Upper lobe of left lung (tissue), 6 donors: Measurements from ENCODE around the gene OR8B8. TPM values are rescaled to one million over a fixed set of nuclear protein-coding genes. Genes with fewer than 3 reads are reported as not detected.
A peak's percentile ranks its signal among the peaks of the same experiment; 100 is the strongest.
"Not testable (repeated sequence)": the region's sequence is repeated elsewhere in the genome, so short reads cannot be mapped to it uniquely, and the experiment has no call there.

Experiments used
- ATAC-seq, 2 donors: fragments of 200-7000 bp; cut with Tn5 transposase; one replicate each; pipeline ENCODE4 v1.9.1; 2022; ENCODE audit warnings: mild to moderate bottlenecking in 2 of 2, moderate library complexity in 2 of 2; ENCODE audit not compliant: low FRiP score in 2 of 2
- DNase-seq, 2 donors: peaks; one replicate each; pipeline ENCODE4 v3.0.0-alpha.2; 2019 to 2020
- H3K27ac ChIP-seq, 4 donors: fragments of 200-600 bp; sonication (generic); one replicate each; pipeline ENCODE4 v1.5.1; 2016 to 2019
- H3K27me3 ChIP-seq, 4 donors: fragments of 200-600 bp; sonication (generic); one replicate each; pipeline ENCODE4 v1.5.1; 2017 to 2019
- H3K36me3 ChIP-seq, 4 donors: fragments of 200-600 bp; sonication (generic); one replicate each; pipeline ENCODE4 v1.5.1; 2016 to 2019
- H3K4me1 ChIP-seq, 4 donors: fragments of 200-600 bp; sonication (generic); one replicate each; pipeline ENCODE4 v1.5.1; 2018 to 2019
- H3K4me3 ChIP-seq, 4 donors: fragments of 200-600 bp; sonication (generic); one replicate each; pipeline ENCODE4 v1.5.1; 2017 to 2019; ENCODE audit warnings: mild to moderate bottlenecking in 2 of 4, moderate library complexity in 1 of 4
- H3K9me3 ChIP-seq, 4 donors: fragments of 200-600 bp; sonication (generic); one replicate each; pipeline ENCODE4 v1.5.1; 2018 to 2019
- CTCF ChIP-seq, 6 experiments: fragments of 450-650 bp in 4 of 6; fragments of 200-600 bp in 2 of 6; sonication (generic) in 2 of 6; IDR thresholded peaks; one replicate each; pipeline ENCODE4 v1.5.1; 2016 to 2019; ENCODE audit warnings: antibody characterized with exemption in 6 of 6
- EP300 ChIP-seq, 4 donors: sonication (generic); formaldehyde crosslinking; IDR thresholded peaks; one replicate each; pipeline ENCODE4 v1.5.1; 2017; ENCODE audit warnings: antibody characterized with exemption in 4 of 4, control low read depth in 2 of 4
- POLR2A ChIP-seq, 4 donors: fragments of 450-650 bp; IDR thresholded peaks; one replicate each; pipeline ENCODE4 v1.5.1; 2016 to 2017; ENCODE audit warnings: antibody characterized with exemption in 4 of 4, mild to moderate bottlenecking in 2 of 4
- POLR2AphosphoS5 ChIP-seq, 2 donors: sonication (generic); formaldehyde crosslinking; IDR thresholded peaks; one replicate each; pipeline ENCODE4 v1.5.1; 2017; ENCODE audit warnings: antibody characterized with exemption in 2 of 2
- WGBS, 2 donors: methylation state at CpG; one replicate each; pipeline ENCODE4 v1.1.5; 2017 to 2018; 5-methylcytosine and 5-hydroxymethylcytosine counted together
- total RNA-seq, 6 donors: library from RNA; depleted of rRNA in 4 of 6; stranded (reverse); fragments of >200 nt in 4 of 6; gene quantifications; one replicate each; pipeline versions ENCODE4 v1.1.0 to v1.2.1, GENCODE V29; 2016 to 2021
- donor health status: DM: no; HTN: no; CAD: no; lungs with moderate emphysema.
- donor health status: DM: no; HTN: yes; CAD: no; lungs with severe emphysema.

OR8B8 gene
- total RNA-seq, 6 donors from 2014 or later = not detected

GRCh38 chr11:124405581-124405980 is 39.9 kb downstream of the OR8B8 start:
- H3K9me3 ChIP-seq = no peaks in the 10 kb centered on the region
- WGBS, 2 donors = 60 to 68% methylated on average over 2 of the region's 2 CpGs
- DNase-seq = no peak

GRCh38 chr11:124403186-124403585 is 42.3 kb downstream of the OR8B8 start:
- H3K27ac ChIP-seq, H3K36me3 ChIP-seq, H3K4me3 ChIP-seq, H3K9me3 ChIP-seq, H3K27me3 ChIP-seq, ATAC-seq, H3K4me1 ChIP-seq: not testable (repeated sequence)
- 87 to 97% methylated on average over 5 to 24 of the region's 27 CpGs for WGBS, 2 donors
- DNase-seq = peak in 1 of 2 donors; percentile 57

More at GRCh38 chr11:124405581-124405980, 39.9 kb downstream of the OR8B8 start:
- no peaks in the 10 kb centered on the region for H3K36me3 ChIP-seq
- H3K4me1 ChIP-seq = no peaks in the 10 kb centered on the region
- no peak overlapping the region for H3K4me3 ChIP-seq
- no peaks in the 10 kb centered on the region for H3K27me3 ChIP-seq
- no peak for ATAC-seq
- H3K27ac ChIP-seq = no peak overlapping the region
- TF ChIP-seq EP300 (IDR thresholded peaks at IDR 0.05) (no peak), CTCF (IDR thresholded peaks at IDR 0.05) (no peak), POLR2AphosphoS5 (IDR thresholded peaks at IDR 0.05) (no peak), POLR2A (IDR thresholded peaks at IDR 0.05) (no peak)

GRCh38 chr11:124402326-124402922 is 43.1 kb downstream of the OR8B8 start:
- WGBS, 2 donors = 37 to 43% methylated on average over 8 of the region's 8 CpGs
- DNase-seq = peak in 1 of 2 donors; percentile 64
- ATAC-seq = peak in 1 of 2 donors; percentile 85

GRCh38 chr11:124398924-124399323 is 46.6 kb downstream of the OR8B8 start, which contains the start of gene OR8B3:
OR8B3 (minus strand) TSS chr11:124399024; CDS start chr11:124397351, 1,673 bp downstream.
- no peak for DNase-seq
- H3K36me3 ChIP-seq = no peaks in the 10 kb centered on the region
- no peak for TF ChIP-seq POLR2A (IDR thresholded peaks at IDR 0.05)
- no peak for TF ChIP-seq POLR2AphosphoS5 (IDR thresholded peaks at IDR 0.05)
- TF ChIP-seq CTCF (IDR thresholded peaks at IDR 0.05) = no peak
- H3K27me3 ChIP-seq = no peaks in the 10 kb centered on the region
- no peaks in the 10 kb centered on the region for H3K9me3 ChIP-seq
- no peaks in the 10 kb centered on the region for H3K4me1 ChIP-seq
- no peak for ATAC-seq
- no peak within 1 kb of the TSS for H3K27ac ChIP-seq
- no peak within 1 kb of the TSS for H3K4me3 ChIP-seq

More at GRCh38 chr11:124402326-124402922, 43.1 kb downstream of the OR8B8 start:
- Histone ChIP-seq H3K4me1 (no peaks in the 10 kb centered on the region), H3K36me3 (no peaks in the 10 kb centered on the region), H3K4me3 (no peak overlapping the region), H3K27me3 (no peaks in the 10 kb centered on the region), H3K27ac (no peak overlapping the region), H3K9me3 (no peaks in the 10 kb centered on the region)
- TF ChIP-seq CTCF (IDR thresholded peaks at IDR 0.05) (peak in 5 of 6 experiments; percentile 44 to 60 (median 51)), POLR2AphosphoS5 (IDR thresholded peaks at IDR 0.05) (no peak)

- DNase-seq, H3K27me3 ChIP-seq: not testable (repeated sequence)
- WGBS, 2 donors = 86 to 89% methylated on average over 2 to 3 of the region's 4 CpGs
Measured at GRCh38 chr11:124396847-124397246, 48.6 kb downstream of the OR8B8 start.

GRCh38 chr11:124394408-124394807 is 51.1 kb downstream of the OR8B8 start:
- no peaks in the 10 kb centered on the region for H3K4me1 ChIP-seq
- H3K27me3 ChIP-seq = no peaks in the 10 kb centered on the region
- no peaks in the 10 kb centered on the region for H3K9me3 ChIP-seq
- H3K27ac ChIP-seq = no peak overlapping the region
- no peak for TF ChIP-seq CTCF (IDR thresholded peaks at IDR 0.05)
- no peak for TF ChIP-seq POLR2AphosphoS5 (IDR thresholded peaks at IDR 0.05)
- no peak for TF ChIP-seq EP300 (IDR thresholded peaks at IDR 0.05)
- TF ChIP-seq POLR2A (IDR thresholded peaks at IDR 0.05) = no peak
- no peak for ATAC-seq
- DNase-seq = no peak
- H3K4me3 ChIP-seq = no peak overlapping the region
- H3K36me3 ChIP-seq = no peaks in the 10 kb centered on the region
- WGBS, 2 donors = 81 to 87% methylated on average over 3 of the region's 3 CpGs

More at GRCh38 chr11:124396847-124397246, 48.6 kb downstream of the OR8B8 start:
- not testable (repeated sequence) for H3K27ac ChIP-seq, ATAC-seq, H3K36me3 ChIP-seq, H3K4me3 ChIP-seq, H3K4me1 ChIP-seq, H3K9me3 ChIP-seq
